Adrenal gland (tissue), 12 donors: ENCODE data around the gene MLYCD. TPM values are rescaled to one million over a fixed set of nuclear protein-coding genes. Genes with fewer than 3 reads are reported as not detected.

ENCODE experiments used
- DNase-seq, 7 donors: peaks; one replicate each; pipeline ENCODE4 v3.0.0-alpha.2; 2019 to 2020
- H3K27ac ChIP-seq, 5 donors: fragments of 200-600 bp; sonication (generic) in 4 of 5; 1 replicate in 3 of 5; 2 replicates in 2 of 5; pipeline versions ENCODE4 v1.5.1 to v1.8.0; 2016 to 2020; ENCODE audit warnings: mild to moderate bottlenecking in 1 of 5
- H3K27me3 ChIP-seq: fragments of 200-600 bp; 2 replicates; pipeline ENCODE4 v1.8.0; 2021
- H3K36me3 ChIP-seq, 2 donors: fragments of 200-600 bp; replicated peaks in 1 of 2; 1 replicate in 1 of 2; 2 replicates in 1 of 2; pipeline versions ENCODE4 v1.5.1 to v1.8.0; 2018 to 2022
- H3K4me1 ChIP-seq, 2 donors: fragments of 200-600 bp; replicated peaks in 1 of 2; 1 replicate in 1 of 2; 2 replicates in 1 of 2; pipeline versions ENCODE4 v1.5.1 to v1.8.0; 2018 to 2021
- H3K4me3 ChIP-seq, 4 donors: fragments of 200-600 bp; sonication (generic) in 3 of 4; one replicate each; pipeline ENCODE4 v1.5.1; 2016 to 2018
- H3K9me3 ChIP-seq, 3 donors: fragments of 200-600 bp; sonication (generic) in 1 of 3; replicated peaks in 1 of 3; 1 replicate in 2 of 3; 2 replicates in 1 of 3; pipeline versions ENCODE4 v1.5.1 to v1.8.0; 2016 to 2021
- POLR2A ChIP-seq, 2 donors: fragments of 450-650 bp; IDR thresholded peaks; one replicate each; pipeline ENCODE4 v1.6.1; 2017; ENCODE audit warnings: antibody characterized with exemption in 2 of 2, mild to moderate bottlenecking in 2 of 2, moderate library complexity in 1 of 2
- WGBS, 4 donors: extraction: QIAGEN DNeasy Blood & Tissue Kit in 2 of 4; methylation state at CpG; one replicate each; pipeline versions ENCODE4 v1.1.5 to v1.1.7; 2013 to 2017; 5-methylcytosine and 5-hydroxymethylcytosine counted together
- intact Hi-C, 2 donors: fragments of 100-400 bp; cut with DNase I; formaldehyde crosslinking; loops; one replicate each; pipeline versions ENCODE4 v1.14.1 to v1.15.0; 2022 to 2023
- polyA plus RNA-seq, 3 donors: library from polyadenylated mRNA; stranded (reverse); fragments of 200-250 nt in 2 of 3; fragments of 350-450 nt in 1 of 3; fragmentation: Illumina TruSeq in 1 of 3; extraction: RNeasy Lipid Tissue Mini Kit (QIAGEN cat#74804) in 1 of 3; gene quantifications; one replicate each; pipeline ENCODE4 v1.2.3, GENCODE V29; 2013 to 2014
- total RNA-seq, 9 donors: library from RNA; depleted of rRNA in 4 of 9; stranded (reverse); fragments of >200 nt in 4 of 9; fragments of 120-200 nt in 1 of 9; fragmentation: NEBNext Ultra II Directional in 1 of 9; extraction: Animal tissue kit (Norgen Biotek cat#: 25700) in 1 of 9; gene quantifications; one replicate each; pipeline versions ENCODE4 v1.1.0 to v1.2.4, GENCODE V29; 2013 to 2023
- TF ChIP-seq, protein P1 (sequence below), 6 experiments: fragments of 450-650 bp in 4 of 6; fragments of 200-600 bp in 2 of 6; sonication (generic) in 1 of 6; IDR thresholded peaks; 1 replicate in 5 of 6; 2 replicates in 1 of 6; pipeline versions ENCODE4 v1.5.1 to v1.8.0; 2016 to 2021; ENCODE audit warnings: antibody characterized with exemption in 6 of 6, mild to moderate bottlenecking in 2 of 6, moderate library complexity in 1 of 6
- donor health status: healthy with polysubstance abuse.
- donor health status: Bipolar disorder and iron deficiency.
- donor health status: DM: yes; HTN: yes; CAD: no.
- donor health status: DM: no; HTN: no; CAD: no.
- donor health status: DM: no; HTN: no; CAD: no.
- donor health status: DM: yes; HTN: yes; CAD: no.

MLYCD gene
- total and polyA plus RNA-seq, 12 donors = 3.9 to 16.6 (median 10.2) TPM

DNA sequence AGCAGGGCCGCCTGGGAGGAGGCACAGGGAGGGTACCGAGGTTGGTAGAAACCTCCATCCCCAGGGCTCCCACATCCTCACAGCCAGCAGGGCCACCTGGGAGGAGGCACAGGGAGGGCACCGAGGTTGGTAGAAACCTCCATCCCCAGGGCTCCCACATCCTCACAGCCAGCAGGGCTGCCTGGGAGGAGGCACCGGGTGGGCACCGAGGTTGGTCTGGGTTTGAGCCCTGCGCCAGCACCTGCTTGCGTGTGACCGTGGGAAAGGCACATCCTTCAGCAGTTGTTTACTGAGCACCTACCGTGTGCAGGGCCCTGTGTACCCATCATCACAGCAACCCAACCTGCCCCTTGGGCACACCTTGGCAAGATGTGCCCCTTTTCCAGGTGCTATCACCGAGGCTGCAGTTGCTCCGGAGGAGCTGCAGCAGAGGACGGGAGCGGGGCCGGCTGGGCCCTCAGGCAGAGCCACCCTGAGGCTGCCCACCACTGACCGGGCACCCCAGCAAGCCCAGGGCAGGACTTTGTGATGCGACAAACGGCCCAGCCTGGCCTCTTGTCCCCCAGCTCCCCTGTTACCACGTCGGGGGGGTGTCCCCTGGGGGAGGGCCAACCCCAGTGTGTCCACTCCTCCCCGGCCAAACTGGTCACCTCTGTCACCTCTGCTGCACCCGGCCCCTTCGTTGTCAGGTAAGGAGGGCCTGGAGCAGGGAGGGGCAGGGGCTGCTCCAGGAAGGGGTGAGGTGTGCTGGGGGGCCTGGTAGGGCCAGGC is 32.0 kb downstream of the MLYCD start:
- WGBS, 4 donors = 76 to 90% (median 87%) methylated on average over 4 to 22 of the region's 22 CpGs
- TF ChIP-seq POLR2A (IDR thresholded peaks at IDR 0.05) = no peak
- TF ChIP-seq, protein P1, sequence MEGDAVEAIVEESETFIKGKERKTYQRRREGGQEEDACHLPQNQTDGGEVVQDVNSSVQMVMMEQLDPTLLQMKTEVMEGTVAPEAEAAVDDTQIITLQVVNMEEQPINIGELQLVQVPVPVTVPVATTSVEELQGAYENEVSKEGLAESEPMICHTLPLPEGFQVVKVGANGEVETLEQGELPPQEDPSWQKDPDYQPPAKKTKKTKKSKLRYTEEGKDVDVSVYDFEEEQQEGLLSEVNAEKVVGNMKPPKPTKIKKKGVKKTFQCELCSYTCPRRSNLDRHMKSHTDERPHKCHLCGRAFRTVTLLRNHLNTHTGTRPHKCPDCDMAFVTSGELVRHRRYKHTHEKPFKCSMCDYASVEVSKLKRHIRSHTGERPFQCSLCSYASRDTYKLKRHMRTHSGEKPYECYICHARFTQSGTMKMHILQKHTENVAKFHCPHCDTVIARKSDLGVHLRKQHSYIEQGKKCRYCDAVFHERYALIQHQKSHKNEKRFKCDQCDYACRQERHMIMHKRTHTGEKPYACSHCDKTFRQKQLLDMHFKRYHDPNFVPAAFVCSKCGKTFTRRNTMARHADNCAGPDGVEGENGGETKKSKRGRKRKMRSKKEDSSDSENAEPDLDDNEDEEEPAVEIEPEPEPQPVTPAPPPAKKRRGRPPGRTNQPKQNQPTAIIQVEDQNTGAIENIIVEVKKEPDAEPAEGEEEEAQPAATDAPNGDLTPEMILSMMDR (IDR thresholded peaks at IDR 0.05) = no peak
- Histone ChIP-seq H3K9me3 (no peaks in the 10 kb centered on the region), H3K27me3 (no peaks in the 10 kb centered on the region), H3K27ac (no peak overlapping the region), H3K36me3 (no peaks in the 10 kb centered on the region), H3K4me3 (no peak overlapping the region), H3K4me1 (peaks cover 9 to 10% of the 10 kb centered on the region in 2 donors)
- DNase-seq = no peak
- intact Hi-C loops = no loop called here

DNA sequence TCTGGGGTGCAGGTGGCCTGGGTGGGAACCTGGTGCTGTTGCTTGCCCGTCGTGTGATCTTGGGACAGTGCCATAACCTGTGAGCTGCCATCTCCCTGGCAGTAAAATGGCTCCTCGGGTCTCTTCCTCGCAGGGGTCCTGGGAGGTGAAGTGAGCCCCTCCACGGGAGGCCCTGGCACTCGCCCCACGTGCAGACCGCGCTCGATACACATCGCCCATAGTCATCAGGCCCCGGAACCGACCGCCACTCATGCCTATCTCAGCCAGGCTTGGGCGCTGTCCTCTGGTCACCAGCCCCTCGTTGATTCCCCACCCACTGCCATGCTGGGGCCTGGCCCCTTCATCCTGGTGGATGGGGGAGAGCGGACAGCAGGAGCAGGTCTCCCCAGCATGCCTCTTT is 32.6 kb downstream of the MLYCD start:
- no peak for TF ChIP-seq POLR2A (IDR thresholded peaks at IDR 0.05)
- TF ChIP-seq, protein P1 (IDR thresholded peaks at IDR 0.05) = no peak
- H3K9me3 ChIP-seq = no peaks in the 10 kb centered on the region
- H3K27me3 ChIP-seq = no peaks in the 10 kb centered on the region
- WGBS, 4 donors = 84 to 91% (median 89%) methylated on average over 5 to 17 of the region's 17 CpGs
- peaks cover 9 to 10% of the 10 kb centered on the region in 2 donors for H3K4me1 ChIP-seq
- intact Hi-C loops = no loop called here
- H3K4me3 ChIP-seq = no peak overlapping the region
- no peak overlapping the region for H3K27ac ChIP-seq
- no peak for DNase-seq
- no peaks in the 10 kb centered on the region for H3K36me3 ChIP-seq

DNA sequence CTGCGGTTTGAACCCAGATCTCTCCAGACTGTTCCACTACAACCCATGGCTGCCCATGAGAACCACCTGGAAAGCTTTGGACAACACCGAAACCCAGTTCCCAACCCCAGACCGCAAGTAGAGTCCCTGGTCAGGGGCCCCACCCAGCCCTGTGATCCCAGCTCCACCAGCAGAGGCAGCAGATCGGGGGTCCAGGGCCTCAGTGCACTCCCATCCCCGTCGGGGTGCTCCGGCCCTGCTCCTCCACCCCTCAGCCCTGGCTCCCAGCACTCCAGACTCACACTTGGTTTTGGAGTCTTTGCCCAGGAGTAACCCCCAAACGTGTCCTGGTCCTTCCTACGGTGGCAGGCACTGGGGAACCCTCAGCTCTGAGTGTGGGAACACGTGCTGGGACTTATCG is 33.4 kb downstream of the MLYCD start:
- intact Hi-C loops = no loop called here
- Histone ChIP-seq H3K27ac (no peak overlapping the region), H3K4me3 (no peak overlapping the region), H3K27me3 (no peaks in the 10 kb centered on the region), H3K9me3 (no peaks in the 10 kb centered on the region), H3K36me3 (no peaks in the 10 kb centered on the region), H3K4me1 (peaks cover 5 to 7% of the 10 kb centered on the region in 2 donors)
- DNase-seq = no peak
- WGBS, 4 donors = 90 to 93% (median 91%) methylated on average over 10 to 11 of the region's 11 CpGs
- no peak for TF ChIP-seq POLR2A (IDR thresholded peaks at IDR 0.05)
- TF ChIP-seq, protein P1 (IDR thresholded peaks at IDR 0.05) = no peak

DNA sequence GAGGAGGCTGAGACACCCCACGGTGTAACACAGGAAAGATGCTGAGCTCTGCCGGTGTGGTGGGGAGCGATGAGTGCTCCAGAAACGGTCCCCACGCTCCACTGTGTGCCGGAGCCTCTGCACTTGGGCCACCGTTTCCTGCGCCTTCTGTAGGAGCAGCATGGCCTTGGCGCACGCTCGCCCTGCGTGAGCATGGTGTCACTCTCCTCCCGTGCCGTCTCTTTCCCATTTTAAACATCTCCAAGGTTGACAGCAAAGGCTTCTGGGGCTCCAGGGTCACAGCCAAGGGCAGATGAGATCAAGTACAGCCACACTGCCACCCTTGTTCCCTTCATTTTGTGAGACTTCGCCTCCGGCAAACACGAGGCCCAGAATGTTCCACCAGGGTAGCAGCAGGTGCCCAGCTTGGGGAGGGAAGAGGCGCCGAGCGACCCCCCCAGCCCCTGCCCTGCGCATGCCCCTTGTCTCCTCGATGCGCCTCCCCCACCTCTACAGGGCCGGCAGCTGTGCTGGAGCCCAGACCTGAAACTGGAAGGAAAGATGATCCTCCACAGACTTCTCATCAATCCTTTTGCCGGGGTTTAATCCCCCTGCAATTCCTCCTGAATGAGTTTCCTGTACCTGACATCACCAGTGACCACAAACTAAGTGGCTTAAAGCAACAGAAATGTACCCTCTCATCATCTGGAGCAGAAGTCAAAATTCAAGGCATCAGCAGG is 34.2 kb downstream of the MLYCD start:
- intact Hi-C loops = no loop called here
- DNase-seq = peak in 4 of 7 donors; percentile 46 to 69 (median 52)
- Histone ChIP-seq H3K36me3 (no peaks in the 10 kb centered on the region), H3K4me3 (no peak overlapping the region), H3K27ac (no peak overlapping the region), H3K4me1 (peaks cover 5 to 7% of the 10 kb centered on the region in 2 donors), H3K27me3 (no peaks in the 10 kb centered on the region), H3K9me3 (no peaks in the 10 kb centered on the region)
- TF ChIP-seq, protein P1 (IDR thresholded peaks at IDR 0.05) = no peak
- no peak for TF ChIP-seq POLR2A (IDR thresholded peaks at IDR 0.05)
- WGBS, 4 donors = 52 to 63% (median 58%) methylated on average over 11 to 25 of the region's 25 CpGs
